ENCODE results near the gene SUPV3L1. TPM values are rescaled to one million over a fixed set of nuclear protein-coding genes. Genes with fewer than 3 reads are reported as not detected.
"Not testable (repeated sequence)": the region's sequence is repeated elsewhere in the genome, so short reads cannot be mapped to it uniquely, and the experiment has no call there.

Gene SUPV3L1
- 40.2 TPM for total RNA-seq
- long read RNA-seq, transcript SUPV3L1-201 (15 exons, 2,484 nt) = major isoform, 43 of 67 reads
- long read RNA-seq, partial matches to known transcripts = 9 of 67 reads
- long read RNA-seq, other reads (novel, unspliced or antisense) = 11 of 67 reads

DNA sequence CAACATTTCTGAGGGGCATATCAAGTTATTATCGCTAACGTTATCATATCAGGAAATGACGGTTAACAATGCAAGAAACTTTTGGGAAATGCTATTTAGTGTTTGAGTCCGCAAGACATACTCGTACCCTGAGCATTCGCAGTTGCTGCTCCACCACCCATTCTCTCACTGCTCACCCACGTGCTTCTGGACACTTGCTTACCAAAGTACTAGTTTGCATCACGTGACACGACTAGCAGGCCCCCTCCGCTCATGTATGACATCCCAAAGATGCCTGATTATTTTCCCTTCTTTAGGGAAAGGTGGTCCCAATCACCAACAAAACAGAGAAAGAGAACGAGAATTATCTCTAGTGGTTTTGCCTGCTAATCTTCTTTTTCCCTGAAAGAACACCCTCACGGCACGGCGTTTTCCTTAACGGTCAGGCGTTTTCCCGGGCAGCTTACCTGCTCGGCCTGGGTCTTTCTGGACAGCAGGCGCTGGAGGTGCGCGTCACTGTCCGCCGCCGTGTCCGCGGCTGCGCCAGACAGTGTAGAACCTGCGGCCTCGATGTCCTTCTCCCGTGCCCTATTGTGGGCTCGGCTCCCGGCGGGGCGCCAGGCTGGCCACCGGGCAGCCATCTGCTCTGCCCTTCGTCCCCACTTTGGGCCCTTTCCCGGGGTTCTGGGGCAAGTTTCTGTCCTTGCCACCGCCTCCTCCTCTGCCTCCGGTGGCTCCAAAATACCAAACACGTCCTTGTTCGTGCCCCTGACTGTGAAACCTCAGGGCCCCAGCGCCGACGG lies at the start of gene SUPV3L1:
TSS of gene SUPV3L1 (plus strand) at position 492 of the 782 bp plus-strand sequence. CDS start at position 550, 58 bp downstream.
- DNase-seq (peak; percentile 93), ATAC-seq (peak; percentile 96)
- intact Hi-C loops (cut with micrococcal nuclease) = no loop called here

DNA sequence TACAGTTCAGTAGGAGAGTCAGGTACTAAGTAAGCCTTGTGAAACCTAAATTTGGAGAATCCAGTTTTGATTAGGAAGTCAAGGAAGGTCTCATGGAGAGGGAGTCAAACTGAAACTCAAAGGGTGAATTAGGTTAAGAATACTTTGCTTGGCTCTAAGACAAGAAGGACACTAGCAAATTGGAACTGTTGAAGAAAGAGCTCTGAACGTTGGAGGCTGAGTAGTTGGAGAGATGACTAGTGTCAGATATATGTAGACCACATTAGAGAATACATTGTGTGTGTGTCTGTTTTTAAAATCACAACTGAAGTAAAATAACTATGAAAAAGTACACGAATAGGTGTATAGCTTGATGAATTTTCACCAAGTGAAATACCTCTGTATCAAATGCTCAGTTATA lies 49.8 kb upstream of the SUPV3L1 start:
- ATAC-seq (no peak), DNase-seq (no peak)
- intact Hi-C loops (cut with micrococcal nuclease) = no loop called here

DNA sequence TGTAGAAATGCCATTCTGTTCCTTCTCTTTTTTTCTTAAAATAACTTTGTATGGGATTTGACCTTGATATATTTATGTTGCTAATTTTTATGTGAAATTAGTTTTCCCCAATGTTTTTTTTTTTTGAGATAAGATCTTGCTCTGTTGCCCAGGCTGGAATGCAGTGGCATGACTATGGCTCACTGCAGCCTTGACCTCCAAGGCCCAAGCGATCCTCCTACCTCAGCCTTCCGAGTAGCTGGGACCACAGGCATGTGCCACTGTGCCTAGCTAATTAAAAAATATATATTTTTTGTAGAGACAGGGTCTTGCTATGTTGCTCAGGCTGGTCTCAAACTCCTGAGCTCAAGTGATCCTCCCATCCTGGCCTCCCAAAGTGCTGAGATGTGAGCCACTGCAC lies 40.1 kb upstream of the SUPV3L1 start:
- intact Hi-C loops (cut with micrococcal nuclease) = no loop called here
- ATAC-seq (no peak), DNase-seq (no peak)

DNA sequence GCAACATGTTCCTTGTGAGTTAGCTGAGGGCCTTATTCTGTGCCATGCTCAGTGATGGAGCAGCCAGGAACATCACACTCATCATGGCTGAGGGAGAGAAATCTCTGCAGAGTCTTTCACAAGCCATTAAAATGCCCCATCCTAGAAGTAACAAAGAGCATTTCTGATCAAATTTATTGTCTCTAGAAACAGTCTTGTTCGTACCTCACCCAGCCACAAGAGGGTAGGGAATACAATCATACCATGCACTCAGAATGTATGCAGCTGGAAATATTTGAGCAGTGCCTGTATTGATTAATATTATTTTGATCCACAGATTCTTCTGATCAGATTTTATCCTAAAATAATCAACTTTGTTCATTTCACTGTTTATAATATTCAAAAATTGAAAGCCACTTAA lies 38.7 kb upstream of the SUPV3L1 start:
- no peak for DNase-seq
- no peak for ATAC-seq
- intact Hi-C loops (cut with micrococcal nuclease) = no loop called here

DNA sequence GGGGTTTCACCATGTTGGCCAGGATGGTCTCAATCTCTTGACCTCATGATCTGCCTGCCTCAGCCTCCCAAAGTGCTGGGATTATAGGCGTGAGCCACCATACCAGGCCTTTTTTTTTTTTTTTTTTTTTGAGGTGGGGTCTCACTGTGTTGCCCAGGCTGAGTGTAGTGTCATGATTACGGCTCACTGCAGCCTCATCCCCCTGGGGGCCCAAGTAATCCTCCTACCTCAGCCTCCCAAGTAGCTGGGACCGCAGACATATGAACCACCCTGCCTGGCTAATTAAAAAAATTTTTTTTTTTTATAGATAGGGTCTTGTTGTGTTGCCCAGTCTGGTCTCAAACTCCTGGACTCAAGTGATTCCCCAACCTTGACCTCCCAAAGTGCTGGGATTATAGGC lies 38.0 kb upstream of the SUPV3L1 start:
- intact Hi-C loops (cut with micrococcal nuclease) = not testable (repeated sequence)

DNA sequence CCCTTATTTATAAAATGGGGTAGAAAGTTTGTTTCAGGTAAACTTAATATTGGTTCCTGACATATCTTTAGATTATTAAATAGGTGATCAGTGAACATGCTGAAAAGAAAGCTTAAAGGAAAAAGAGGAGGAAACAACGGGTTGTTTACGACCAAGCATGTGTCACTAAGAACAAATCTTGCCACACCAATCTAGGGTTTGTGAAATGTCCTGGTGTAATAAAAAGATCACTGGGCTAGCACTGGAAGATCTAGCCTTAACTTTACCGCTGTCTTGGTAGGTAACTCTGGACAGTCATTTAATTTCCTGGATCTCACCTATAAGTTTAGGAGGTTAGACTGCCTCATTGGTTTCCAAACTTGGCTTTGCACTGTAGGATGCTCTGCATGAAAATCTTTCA lies 37.1 kb upstream of the SUPV3L1 start:
- ATAC-seq (no peak), DNase-seq (no peak)
- intact Hi-C loops (cut with micrococcal nuclease) = no loop called here

More for the DNA sequence above, 38.0 kb upstream of the SUPV3L1 start:
- not testable (repeated sequence) for DNase-seq, ATAC-seq

DNA sequence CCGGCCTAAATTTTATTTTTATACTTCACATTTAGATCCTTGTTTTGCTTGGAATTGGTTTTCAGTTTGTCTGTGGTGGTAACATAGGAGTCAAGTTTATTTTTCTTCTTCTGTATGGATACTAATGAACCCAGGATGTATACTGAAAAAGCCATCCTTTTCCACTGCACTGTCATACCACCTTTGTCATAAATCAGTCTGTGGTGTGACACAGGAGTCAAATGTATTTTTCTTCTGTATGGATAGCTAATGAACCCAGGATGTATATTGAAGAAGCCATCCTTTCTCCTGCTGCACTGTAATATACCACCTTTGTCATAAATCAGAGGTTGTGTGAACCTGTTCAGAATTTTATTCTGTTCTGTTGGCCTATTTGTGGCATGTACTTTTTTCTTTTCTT lies 34.7 kb upstream of the SUPV3L1 start:
- ATAC-seq = no peak
- intact Hi-C loops (cut with micrococcal nuclease) = no loop called here
- DNase-seq = no peak

DNA sequence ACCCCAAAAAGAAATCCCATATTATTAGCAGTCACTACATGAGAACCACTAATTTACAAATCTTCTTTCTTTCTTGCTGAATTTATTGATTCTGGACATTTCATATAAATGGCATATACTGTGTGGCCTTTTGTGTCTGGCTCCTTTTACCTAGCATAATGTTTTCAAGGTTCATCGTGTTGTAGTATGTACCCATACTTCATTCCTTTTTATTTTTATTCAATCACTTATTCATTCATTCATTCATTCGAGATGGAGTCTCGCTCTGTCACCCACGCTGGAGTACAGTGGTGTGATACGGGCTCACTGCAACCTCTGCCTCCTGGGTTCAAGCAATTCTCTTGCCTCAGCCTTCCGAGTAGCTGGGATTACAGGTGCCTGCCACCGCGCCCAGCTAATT lies 34.2 kb upstream of the SUPV3L1 start:
- ATAC-seq (no peak), DNase-seq (no peak)
- intact Hi-C loops (cut with micrococcal nuclease) = no loop called here

DNA sequence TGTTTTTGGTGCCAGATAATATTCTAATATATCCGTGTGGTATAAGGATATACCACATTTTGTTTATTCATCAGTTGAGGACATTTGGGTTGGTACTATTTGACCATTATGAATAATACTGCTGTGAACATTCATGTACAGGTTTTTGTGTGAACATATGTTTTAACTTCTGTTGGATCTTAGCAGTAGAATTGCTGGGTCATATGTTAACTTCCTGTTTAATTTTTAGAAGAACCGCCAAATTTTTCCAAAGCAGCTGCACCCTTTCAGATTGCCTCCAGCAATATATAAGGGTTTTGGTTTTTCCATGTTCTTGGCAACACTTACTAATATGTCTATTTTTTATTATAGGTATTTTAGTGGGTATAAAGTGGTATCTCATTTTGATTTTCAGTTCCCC lies 33.3 kb upstream of the SUPV3L1 start:
- no peak for DNase-seq
- no peak for ATAC-seq
- intact Hi-C loops (cut with micrococcal nuclease) = no loop called here

DNA sequence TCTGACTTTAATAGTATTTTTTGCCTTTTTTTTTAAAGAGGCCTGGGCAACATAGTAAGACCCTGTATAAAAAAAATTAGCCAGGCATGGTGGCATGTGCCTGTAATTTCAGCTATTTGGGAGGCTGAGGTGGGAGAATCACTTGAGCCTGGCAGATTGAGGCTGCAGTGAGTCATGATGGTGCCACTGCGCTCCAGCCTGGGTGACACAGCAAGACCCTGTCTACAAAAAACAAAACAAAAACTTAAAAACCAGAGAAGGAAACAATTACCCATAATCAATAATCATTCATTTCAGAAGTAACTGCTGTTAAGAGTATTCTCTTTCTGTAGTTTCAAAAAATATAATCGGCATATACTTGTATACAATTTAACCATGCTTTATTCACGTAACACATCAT lies 28.1 kb upstream of the SUPV3L1 start:
- intact Hi-C loops (cut with micrococcal nuclease) = no loop called here
- ATAC-seq (no peak), DNase-seq (no peak)

DNA sequence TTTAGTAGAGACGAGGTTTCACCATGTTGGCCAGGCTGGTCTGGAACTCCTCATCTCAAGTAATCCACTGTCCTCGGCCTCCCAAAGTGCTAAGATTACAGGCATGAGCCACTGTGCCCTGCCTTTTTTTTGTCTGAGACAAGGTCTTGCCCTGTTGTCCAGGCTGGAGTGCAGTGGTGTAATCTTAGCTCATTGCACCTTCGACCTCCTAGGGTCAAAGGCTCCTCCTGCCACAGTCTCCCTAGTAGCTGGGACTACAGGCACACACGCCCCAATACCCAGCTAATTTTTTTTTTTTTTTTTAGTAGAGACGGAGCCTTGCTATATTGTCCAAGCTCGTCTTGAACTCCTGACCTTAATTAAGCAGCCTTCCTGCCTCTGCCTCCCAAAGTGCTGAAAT lies 26.8 kb upstream of the SUPV3L1 start:
- ATAC-seq = no peak
- no peak for DNase-seq
- intact Hi-C loops (cut with micrococcal nuclease) = no loop called here

DNA sequence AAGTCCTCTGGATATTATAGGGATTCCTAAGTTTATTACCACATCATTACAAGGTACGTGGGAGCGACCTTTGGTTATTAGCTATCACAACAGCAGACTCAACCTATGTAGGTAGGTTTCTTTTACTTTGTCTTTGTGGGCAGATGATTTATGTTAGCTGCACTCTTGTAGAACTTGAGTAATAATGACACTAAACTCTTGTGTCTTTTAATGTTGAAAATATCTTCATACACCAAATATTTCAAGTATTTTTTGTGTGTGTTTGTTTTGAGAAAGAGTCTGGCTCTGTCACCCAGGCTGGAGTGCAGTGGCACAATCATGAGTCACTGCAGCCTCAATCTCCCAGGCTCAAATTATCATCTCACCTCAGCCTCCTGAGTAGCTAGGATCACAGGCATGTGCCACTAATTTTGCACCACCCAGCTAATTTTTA lies 19.2 kb upstream of the SUPV3L1 start:
- DNase-seq (no peak), ATAC-seq (no peak)
- intact Hi-C loops (cut with micrococcal nuclease) = no loop called here

DNA sequence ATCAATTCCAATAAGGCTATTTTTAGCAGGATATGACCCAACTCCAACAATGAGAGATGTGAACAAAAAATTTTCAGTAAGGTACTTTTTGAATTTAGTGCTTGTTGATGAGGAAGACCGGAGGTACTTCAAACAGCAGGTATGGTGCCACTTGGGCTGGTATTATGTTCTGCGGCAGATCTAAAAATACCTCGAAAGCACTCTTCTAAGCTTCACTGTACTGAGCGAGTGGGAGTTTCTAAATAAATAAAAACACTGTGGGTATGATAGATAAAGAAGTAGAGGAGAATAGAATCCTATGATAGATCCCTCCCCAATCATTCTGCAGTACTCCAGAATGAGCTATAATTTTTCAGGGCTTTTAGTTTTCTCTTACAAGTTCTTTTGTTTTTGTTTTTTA lies 11.5 kb upstream of the SUPV3L1 start:
- ATAC-seq = peak; percentile 76
- intact Hi-C loops (cut with micrococcal nuclease) = no loop called here
- no peak for DNase-seq

DNA sequence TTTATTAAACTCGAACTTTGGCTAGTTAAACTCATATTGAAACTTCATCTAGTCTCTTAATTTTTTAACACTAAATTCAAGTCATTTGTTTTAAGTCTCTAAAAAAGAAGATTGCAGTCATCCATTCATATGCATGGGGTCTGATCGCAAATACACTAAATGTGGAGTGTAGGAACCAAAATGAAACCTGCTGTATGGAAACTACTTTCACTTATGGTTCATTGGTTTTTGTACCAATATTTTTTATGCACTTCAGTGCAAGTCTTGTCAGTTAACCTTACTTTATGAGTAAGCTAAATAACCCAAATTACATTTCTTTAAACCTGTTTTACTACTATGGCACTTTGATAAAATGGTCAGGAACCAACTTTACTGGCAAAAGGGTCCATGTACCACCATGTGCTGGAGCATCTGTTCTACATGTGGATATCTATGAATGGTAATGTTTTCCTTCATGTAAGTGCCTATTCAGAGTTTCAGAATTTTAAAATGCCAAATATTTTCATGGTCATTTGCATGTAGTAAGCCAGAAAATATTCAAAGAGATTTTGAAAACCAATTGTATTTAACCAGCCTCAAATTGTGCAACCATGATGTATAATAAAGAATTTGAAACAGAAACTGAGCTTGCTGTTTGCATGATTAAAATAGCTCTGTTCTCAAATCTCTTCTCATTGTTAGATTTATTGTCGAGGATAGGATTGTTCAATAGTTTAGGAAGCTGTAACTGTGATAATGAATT lies 7.6 kb upstream of the SUPV3L1 start:
- ATAC-seq (no peak), DNase-seq (no peak)
- intact Hi-C loops (cut with micrococcal nuclease) = no loop called here

DNA sequence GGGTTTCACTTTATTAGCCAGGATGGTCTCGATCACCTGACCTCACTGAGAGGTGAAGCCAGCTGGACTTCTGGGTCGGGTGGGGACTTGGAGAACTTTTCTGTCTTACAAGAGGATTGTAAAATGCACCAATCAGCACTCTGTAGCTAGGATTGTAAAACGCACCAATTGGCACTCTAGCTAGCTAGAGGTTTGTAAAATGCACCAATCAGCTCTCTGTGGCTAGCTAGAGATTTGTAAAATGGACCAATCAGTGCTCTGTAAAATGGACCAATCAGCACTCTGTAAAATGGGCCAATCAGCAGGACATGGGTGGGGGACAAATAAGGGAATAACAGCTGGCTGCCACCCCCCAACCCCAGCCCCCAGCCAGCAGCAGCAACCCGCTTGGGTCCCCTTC lies 4.7 kb upstream of the SUPV3L1 start:
- ATAC-seq; DNase-seq; intact Hi-C loops (cut with micrococcal nuclease): not testable (repeated sequence)

DNA sequence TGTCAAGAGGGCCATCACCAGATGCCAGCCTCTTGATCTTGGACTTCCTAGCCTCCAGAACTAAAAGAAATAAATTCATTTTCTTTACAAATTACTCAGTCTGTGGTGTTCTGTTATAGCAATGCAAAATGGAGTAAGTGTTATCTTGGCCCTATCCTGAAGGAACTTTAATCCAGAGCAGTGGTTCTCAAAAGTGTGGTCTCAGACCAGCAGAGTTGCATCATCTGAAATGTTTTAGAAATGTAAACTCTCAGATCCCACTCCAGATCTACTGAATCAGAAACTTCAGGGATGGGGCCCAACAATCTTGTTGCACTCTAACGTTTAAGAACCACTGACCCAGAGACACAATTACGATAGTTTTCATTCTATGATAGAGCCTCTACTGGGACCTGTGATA lies 3.2 kb upstream of the SUPV3L1 start:
- no peak for DNase-seq
- intact Hi-C loops (cut with micrococcal nuclease) = no loop called here
- ATAC-seq = no peak

DNA sequence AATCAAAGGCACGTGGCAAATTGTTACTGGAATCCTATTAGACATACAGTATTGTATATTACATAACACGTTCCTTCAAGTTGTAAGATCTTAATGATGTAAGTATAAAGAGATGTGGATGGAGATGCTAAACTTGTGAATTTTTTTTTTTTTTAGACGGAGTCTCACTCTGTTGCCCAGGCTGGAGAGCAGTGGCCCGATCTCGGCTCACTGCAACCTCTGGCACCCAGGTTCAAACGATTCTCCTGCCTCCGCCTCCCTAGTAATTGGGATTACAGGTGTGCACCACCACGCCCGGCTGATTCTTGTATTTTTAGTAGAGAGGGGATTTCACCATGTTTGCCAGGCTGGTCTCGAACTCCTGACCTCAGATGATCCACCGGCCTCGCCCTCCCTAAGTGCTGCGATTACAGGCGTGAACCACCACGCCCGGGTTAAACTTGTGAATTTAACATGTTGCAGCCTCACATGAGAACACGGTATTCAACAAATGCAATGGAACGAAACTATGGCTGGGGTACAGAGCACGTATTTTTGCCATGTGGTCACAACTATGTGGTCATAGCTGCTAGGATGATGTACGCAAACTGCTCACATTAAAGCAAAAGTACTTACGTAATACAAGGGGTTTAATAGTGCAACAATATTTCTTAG lies 818 bp upstream of the SUPV3L1 start:
- peak; percentile 14 for ATAC-seq
- intact Hi-C loops (cut with micrococcal nuclease) = no loop called here

DNA sequence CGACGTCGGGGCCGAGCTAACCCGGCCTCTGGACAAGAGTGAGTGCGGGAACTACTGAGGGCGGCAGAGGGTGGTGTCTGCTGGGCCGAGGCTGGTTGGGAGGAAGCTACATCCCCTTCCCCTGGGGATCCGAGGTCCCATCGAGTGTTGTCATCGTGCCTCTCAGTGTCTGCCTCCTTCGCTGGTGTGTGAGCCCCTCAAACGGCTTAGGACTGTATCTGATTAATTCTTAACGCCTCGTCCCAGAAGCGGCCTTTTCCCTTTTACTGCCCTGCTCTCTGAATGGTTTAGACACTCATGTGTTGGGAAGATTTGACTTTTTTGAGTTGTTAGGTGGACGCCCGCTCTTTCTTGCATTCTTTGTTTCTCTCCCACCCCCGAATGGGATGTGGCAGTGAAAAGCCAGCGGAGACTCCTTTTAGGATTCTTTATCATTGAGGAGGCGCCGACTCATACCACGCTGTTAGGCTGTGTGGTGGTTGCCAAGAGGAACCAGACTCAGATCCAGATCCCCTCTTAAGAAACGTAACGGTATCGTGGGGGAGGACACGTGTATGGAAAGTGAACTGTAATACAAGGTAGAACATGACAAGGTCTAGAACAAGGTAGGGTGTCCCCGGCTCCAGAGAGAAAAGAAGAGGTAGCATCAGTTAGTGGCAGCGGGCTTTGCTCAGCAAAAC lies 631 bp downstream of the SUPV3L1 start:
- intact Hi-C loops (cut with micrococcal nuclease) = no loop called here
- DNase-seq = no peak

More for the DNA sequence above, 818 bp upstream of the SUPV3L1 start:
- DNase-seq = no peak

DNA sequence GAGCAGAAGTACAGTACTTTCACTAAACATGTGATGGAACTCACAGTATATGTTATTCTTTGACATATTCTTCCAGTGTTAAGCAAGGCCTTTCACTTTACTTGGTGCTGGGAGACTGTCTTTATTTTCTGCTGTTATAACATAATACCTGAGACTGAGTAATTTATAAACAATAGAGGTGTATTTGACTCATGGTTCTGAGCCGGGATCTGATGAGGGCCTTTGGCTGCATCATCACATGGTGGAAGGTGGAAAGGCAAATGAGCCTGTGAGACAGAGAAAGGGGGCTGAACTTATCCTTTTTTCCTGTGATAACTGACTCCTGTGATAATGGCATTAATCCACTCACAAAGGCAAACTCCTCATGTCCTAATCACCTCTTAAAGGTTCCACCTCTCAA lies 1.4 kb downstream of the SUPV3L1 start:
- DNase-seq (no peak), ATAC-seq (no peak)
- intact Hi-C loops (cut with micrococcal nuclease) = no loop called here

More for the DNA sequence above, 631 bp downstream of the SUPV3L1 start:
- ATAC-seq = no peak

Measured in left ventricle myocardium superior (tissue), 1 donor.